Left renal pelvis (tissue), 4 donors: ENCODE measurements around the gene GANAB. TPM values are rescaled to one million over a fixed set of nuclear protein-coding genes. Genes with fewer than 3 reads are reported as not detected.
"Not testable (repeated sequence)": the region's sequence is repeated elsewhere in the genome, so short reads cannot be mapped to it uniquely, and the experiment has no call there.

ENCODE experiments used
- DNase-seq, 4 donors: peaks; one replicate each; pipeline ENCODE4 v3.0.0-alpha.2; 2013; ENCODE audit warnings: low read depth in 4 of 4, low spot score in 3 of 4
- polyA plus RNA-seq, 4 donors: library from polyadenylated mRNA; unstranded; fragments of 120-200 nt; gene quantifications; one replicate each; pipeline ENCODE4 v1.2.1, GENCODE V29; 2013; ENCODE audit not compliant: insufficient read length in 4 of 4

Gene GANAB
- polyA plus RNA-seq, 4 donors, result 363 to 404 (median 379) TPM

GRCh38 chr11:62669420-62670161 lies 23.2 kb upstream of the GANAB start:
- no peak for DNase-seq

GRCh38 chr11:62667460-62667859 lies 21.0 kb upstream of the GANAB start:
- DNase-seq, result no peak

GRCh38 chr11:62666259-62666926 lies 20.0 kb upstream of the GANAB start:
- no peak for DNase-seq

GRCh38 chr11:62665599-62666258 lies 19.3 kb upstream of the GANAB start:
- no peak for DNase-seq

GRCh38 chr11:62665075-62665598 lies 18.7 kb upstream of the GANAB start, which contains the start of the genes C11orf98 and CSKMT:
C11orf98 (minus strand) TSS chr11:62665210; CDS start chr11:62665169, 41 bp downstream.
CSKMT (plus strand) TSS chr11:62665312; CDS start chr11:62665880, 568 bp downstream.
- peak; percentile 90 to 94 (median 92) for DNase-seq

GRCh38 chr11:62664405-62665074 lies 18.1 kb upstream of the GANAB start:
- DNase-seq, result no peak

- DNase-seq, result no peak
These were observed 10.5 kb upstream of the GANAB start for GRCh38 chr11:62656796-62657429.

- no peak for DNase-seq
These were observed 7.9 kb upstream of the GANAB start for GRCh38 chr11:62654297-62654696.

GRCh38 chr11:62652161-62653006 lies 6.0 kb upstream of the GANAB start:
- DNase-seq, result no peak

GRCh38 chr11:62650283-62650682 lies 3.9 kb upstream of the GANAB start:
- not testable (repeated sequence) for DNase-seq

GRCh38 chr11:62649486-62649885 lies 3.1 kb upstream of the GANAB start:
- no peak for DNase-seq

- DNase-seq, result no peak
These were observed 2.6 kb upstream of the GANAB start for GRCh38 chr11:62648967-62649364.

GRCh38 chr11:62648185-62648966 lies 2.0 kb upstream of the GANAB start:
- no peak for DNase-seq

- no peak for DNase-seq
These were observed 1.2 kb upstream of the GANAB start for GRCh38 chr11:62647609-62648005.

- DNase-seq, result no peak
These were observed 604 bp upstream of the GANAB start for GRCh38 chr11:62646825-62647608.

- DNase-seq, result no peak
These were observed 805 bp downstream of the GANAB start for GRCh38 chr11:62645671-62645945.

GRCh38 chr11:62644220-62644619 lies 2.2 kb downstream of the GANAB start:
- no peak for DNase-seq

GRCh38 chr11:62632492-62632891 lies 13.9 kb downstream of the GANAB start:
- no peak for DNase-seq
